IPS DF 4.7 (cell line): ENCODE measurements around the gene IGSF9.

ENCODE experiments used
- DNase-seq: peaks from one replicate; pipeline ENCODE4 v3.0.0-alpha.2; 2013; ENCODE audit warnings: low spot score; ENCODE audit errors: extremely low read depth

Gene IGSF9

GRCh38 chr1:159974350-159974965 is 29.0 kb upstream of the IGSF9 start:
- no peak for DNase-seq

GRCh38 chr1:159973350-159973940 is 28.0 kb upstream of the IGSF9 start:
- DNase-seq: no peak

- no peak for DNase-seq
Observed at GRCh38 chr1:159972443-159973205, 27.2 kb upstream of the IGSF9 start.

- no peak for DNase-seq
Observed at GRCh38 chr1:159970932-159971342, 25.5 kb upstream of the IGSF9 start.

GRCh38 chr1:159968901-159969300 is 23.5 kb upstream of the IGSF9 start:
- no peak for DNase-seq

GRCh38 chr1:159965263-159965662 is 19.9 kb upstream of the IGSF9 start:
- DNase-seq: no peak

- no peak for DNase-seq
Observed at GRCh38 chr1:159964144-159964543, 18.7 kb upstream of the IGSF9 start.

- DNase-seq: no peak
Observed at GRCh38 chr1:159962176-159962575, 16.8 kb upstream of the IGSF9 start.

- DNase-seq: no peak
Observed at GRCh38 chr1:159961636-159962035, 16.2 kb upstream of the IGSF9 start.

GRCh38 chr1:159960721-159961381 is 15.4 kb upstream of the IGSF9 start:
- no peak for DNase-seq

GRCh38 chr1:159959451-159959850 is 14.0 kb upstream of the IGSF9 start:
- DNase-seq: no peak

GRCh38 chr1:159958719-159959380 is 13.4 kb upstream of the IGSF9 start:
- no peak for DNase-seq

GRCh38 chr1:159957824-159958268 is 12.4 kb upstream of the IGSF9 start:
- no peak for DNase-seq

GRCh38 chr1:159955456-159955855 is 10.0 kb upstream of the IGSF9 start:
- no peak for DNase-seq

GRCh38 chr1:159953536-159954515 is 8.4 kb upstream of the IGSF9 start, which contains the start of gene SLAMF9:
TSS of gene SLAMF9 (minus strand) at chr1:159954237. CDS start at chr1:159954137, 100 bp downstream.
- no peak for DNase-seq

- DNase-seq: no peak
Observed at GRCh38 chr1:159952932-159953331, 7.5 kb upstream of the IGSF9 start.

- no peak for DNase-seq
Observed at GRCh38 chr1:159951551-159951950, 6.1 kb upstream of the IGSF9 start.

GRCh38 chr1:159951016-159951415 is 5.6 kb upstream of the IGSF9 start:
- no peak for DNase-seq

- no peak for DNase-seq
Observed at GRCh38 chr1:159949981-159950381, 4.6 kb upstream of the IGSF9 start.

GRCh38 chr1:159949123-159949522 is 3.7 kb upstream of the IGSF9 start:
- no peak for DNase-seq
